Ectodermal cell (in vitro differentiated cells): ENCODE results near the gene KMT5B.

ENCODE experiments used
- H3K27ac ChIP-seq: 2 replicates; pipeline ENCODE4 v1.7.0; 2013; ENCODE audit warnings: mild to moderate bottlenecking, low read depth, low read length; ENCODE audit not compliant: insufficient read depth, poor library complexity, severe bottlenecking
- H3K27me3 ChIP-seq: 2 replicates; pipeline ENCODE4 v1.7.0; 2013; ENCODE audit warnings: mild to moderate bottlenecking, low read length; ENCODE audit not compliant: insufficient read depth, control insufficient read depth, poor library complexity, severe bottlenecking
- H3K36me3 ChIP-seq: one replicate; pipeline ENCODE4 v1.7.0; 2013; ENCODE audit warnings: low read length; ENCODE audit not compliant: control insufficient read depth, insufficient read depth
- H3K4me1 ChIP-seq: one replicate; pipeline ENCODE4 v1.7.0; 2013; ENCODE audit warnings: low read length; ENCODE audit not compliant: control insufficient read depth, insufficient read depth
- H3K4me3 ChIP-seq: 2 replicates; pipeline ENCODE4 v1.7.0; 2013; ENCODE audit warnings: low read depth, low read length, control low read depth; ENCODE audit not compliant: insufficient read depth
- H3K9me3 ChIP-seq: 2 replicates; pipeline ENCODE4 v1.7.0; 2013; ENCODE audit warnings: mild to moderate bottlenecking, low read length, moderate library complexity; ENCODE audit not compliant: control insufficient read depth
- whole genome bisulfite sequencing, 2 experiments: methylation state at CpG; one replicate each; pipeline ENCODE4 v1.1.7; 2013; ENCODE audit warnings: missing lambda C conversion rate in 2 of 2; 5-methylcytosine and 5-hydroxymethylcytosine counted together

KMT5B gene

DNA sequence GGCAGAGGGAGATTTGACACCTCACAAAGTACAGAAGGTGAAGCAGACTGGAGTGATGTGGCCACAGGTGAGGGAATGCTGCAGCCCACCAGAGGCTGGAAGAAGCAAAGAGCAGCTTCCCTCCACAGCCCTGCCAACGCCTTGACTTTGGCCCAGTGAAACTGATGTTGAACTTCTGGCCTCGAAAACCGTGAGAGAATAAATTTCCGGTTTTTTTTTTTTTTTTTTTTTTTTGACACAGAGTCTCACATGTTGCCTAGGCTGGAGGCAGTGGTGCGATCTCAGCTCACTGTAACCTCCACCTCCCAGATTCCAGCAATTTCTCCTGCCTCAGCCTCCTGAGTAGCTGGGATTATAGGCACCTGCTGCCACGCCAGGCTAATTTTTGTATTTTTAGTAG, 8.7 kb downstream of the KMT5B start:
- H3K9me3 ChIP-seq: no peaks in the 10 kb centered on the region
- H3K27me3 ChIP-seq: no peaks in the 10 kb centered on the region
- peaks cover 3% of the 10 kb centered on the region for H3K4me1 ChIP-seq
- 92 to 94% methylated on average over 6 of the region's 6 CpGs for WGBS, 2 experiments
- no peaks in the 10 kb centered on the region for H3K36me3 ChIP-seq
- no peak overlapping the region for H3K27ac ChIP-seq
- H3K4me3 ChIP-seq: no peak overlapping the region

DNA sequence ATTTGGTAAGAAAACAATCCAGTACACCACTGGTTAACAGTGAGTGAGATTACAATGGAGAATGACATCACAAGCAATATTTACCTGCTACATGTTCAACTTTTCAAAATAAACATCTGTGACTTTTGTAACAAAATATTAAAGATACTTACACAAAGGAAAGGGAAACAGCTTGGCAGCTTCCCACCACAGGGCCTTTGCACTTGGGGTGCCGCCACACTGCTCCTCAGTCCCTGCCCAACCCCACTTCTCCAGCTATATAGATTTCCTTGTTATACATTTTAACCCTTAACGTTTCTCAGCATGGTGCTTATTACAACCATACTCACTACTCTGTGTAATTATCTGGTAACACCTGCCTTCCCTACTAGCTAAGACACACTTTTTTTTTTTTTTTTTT, 10.9 kb downstream of the KMT5B start:
- Histone ChIP-seq H3K9me3 (no peaks in the 10 kb centered on the region), H3K27me3 (no peaks in the 10 kb centered on the region), H3K36me3 (no peaks in the 10 kb centered on the region), H3K27ac (no peak overlapping the region), H3K4me1 (peaks cover 3% of the 10 kb centered on the region), H3K4me3 (no peak overlapping the region)
- WGBS, 2 experiments: 90 to 94% methylated on average over 2 of the region's 2 CpGs

DNA sequence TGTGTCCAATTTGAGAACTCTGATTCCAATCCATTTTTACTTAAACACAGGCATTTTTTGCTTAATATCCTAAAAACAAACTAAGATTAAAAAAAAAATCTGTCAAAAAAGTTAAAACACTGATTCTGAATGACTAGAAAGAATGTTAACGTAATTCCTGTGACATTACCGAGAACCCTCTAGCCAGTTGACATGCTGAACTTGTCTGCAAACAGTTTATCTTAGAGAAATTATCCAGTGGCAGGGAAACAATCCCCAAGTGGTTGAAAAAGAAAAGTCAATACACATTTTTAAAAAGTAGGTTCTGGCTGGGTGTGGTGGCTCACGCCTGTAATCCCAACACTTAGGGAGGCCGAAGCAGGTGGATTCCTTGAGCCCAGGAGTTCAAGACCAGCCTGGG, 11.6 kb downstream of the KMT5B start:
- 93 to 97% methylated on average over 4 of the region's 4 CpGs for WGBS, 2 experiments
- H3K4me3 ChIP-seq: no peak overlapping the region
- H3K4me1 ChIP-seq: peaks cover 3% of the 10 kb centered on the region
- no peaks in the 10 kb centered on the region for H3K36me3 ChIP-seq
- H3K27me3 ChIP-seq: no peaks in the 10 kb centered on the region
- H3K27ac ChIP-seq: no peak overlapping the region
- no peaks in the 10 kb centered on the region for H3K9me3 ChIP-seq

DNA sequence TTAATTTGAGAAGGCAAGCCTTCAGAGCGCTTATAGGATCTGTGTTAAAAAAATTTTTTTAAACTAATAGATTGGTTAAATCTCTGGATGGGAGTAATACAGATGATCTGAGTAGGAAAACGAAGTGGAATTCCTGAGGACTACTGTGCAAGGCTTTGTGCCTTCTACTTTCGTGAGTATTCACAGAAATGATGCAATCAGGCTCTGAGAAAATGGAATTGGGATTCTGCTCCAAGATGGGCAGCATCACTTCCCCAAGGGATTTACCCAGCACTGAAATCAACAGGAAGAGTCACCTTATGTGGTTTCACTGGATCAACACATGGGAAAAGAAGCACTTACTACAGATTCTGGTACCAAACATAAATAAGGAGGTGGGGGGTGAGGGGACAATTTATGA, 12.5 kb downstream of the KMT5B start:
- no peak overlapping the region for H3K4me3 ChIP-seq
- no peak overlapping the region for H3K27ac ChIP-seq
- 92 to 96% methylated on average over 3 of the region's 3 CpGs for WGBS, 2 experiments

DNA sequence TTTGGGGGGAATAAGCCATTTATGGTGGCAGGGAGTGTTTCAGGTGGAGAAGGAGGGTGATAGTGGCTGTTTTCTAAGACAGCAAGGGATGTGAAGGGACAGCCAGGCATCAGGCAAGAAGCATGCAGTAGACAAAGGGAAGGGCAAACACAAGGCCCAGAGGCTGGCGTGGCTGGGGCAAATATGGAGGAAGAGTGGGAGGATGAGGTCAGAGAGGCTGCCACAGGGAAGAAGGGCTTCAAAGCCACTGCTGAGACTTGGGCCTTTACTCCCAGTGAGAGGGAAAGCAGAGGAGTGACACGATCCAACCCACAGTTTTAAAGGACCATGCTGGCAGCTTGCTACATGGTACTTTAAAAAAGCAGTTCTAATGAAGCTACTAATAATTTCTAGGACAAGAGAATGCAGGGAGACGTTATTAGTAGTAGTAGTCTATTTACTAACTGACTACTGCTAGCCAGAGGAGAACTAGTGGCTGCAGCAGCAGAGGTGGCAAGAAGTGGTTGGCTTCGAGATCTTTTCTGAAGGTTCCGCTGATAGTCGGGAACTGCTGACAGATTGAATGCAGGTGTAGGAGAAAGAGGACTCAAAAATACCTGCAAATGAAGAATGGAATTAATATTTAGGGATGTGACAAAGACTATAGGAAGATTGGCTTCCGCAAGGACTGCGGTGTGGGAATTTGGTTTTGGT, 13.7 kb downstream of the KMT5B start:
- no peaks in the 10 kb centered on the region for H3K9me3 ChIP-seq
- H3K27ac ChIP-seq: no peak overlapping the region
- WGBS, 2 experiments: 91 to 93% methylated on average over 8 of the region's 8 CpGs
- no peaks in the 10 kb centered on the region for H3K36me3 ChIP-seq
- H3K4me1 ChIP-seq: peaks cover 3% of the 10 kb centered on the region
- no peak overlapping the region for H3K4me3 ChIP-seq
- H3K27me3 ChIP-seq: no peaks in the 10 kb centered on the region

More for the DNA sequence above, 12.5 kb downstream of the KMT5B start:
- H3K36me3 ChIP-seq: no peaks in the 10 kb centered on the region
- peaks cover 3% of the 10 kb centered on the region for H3K4me1 ChIP-seq
- H3K9me3 ChIP-seq: no peaks in the 10 kb centered on the region
- no peaks in the 10 kb centered on the region for H3K27me3 ChIP-seq

DNA sequence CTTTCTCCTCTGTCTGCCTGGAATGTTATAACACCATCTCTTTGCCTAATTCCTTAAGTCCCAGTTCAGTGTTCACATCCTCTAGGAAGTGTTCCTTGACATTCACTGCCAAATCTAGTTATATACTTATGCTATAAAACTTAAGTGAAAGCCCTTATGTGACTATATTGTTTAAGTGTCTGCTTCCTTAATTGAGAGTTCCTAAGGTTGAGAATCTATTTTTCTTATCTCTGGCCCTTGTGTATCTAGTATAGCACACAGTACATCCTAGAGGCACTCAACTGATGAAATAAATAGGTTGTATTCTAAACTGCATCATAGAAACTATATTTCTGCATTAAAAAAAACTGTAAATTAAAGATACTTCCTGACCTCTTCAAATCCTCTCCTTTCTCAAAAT, 16.9 kb downstream of the KMT5B start:
- no peaks in the 10 kb centered on the region for H3K27me3 ChIP-seq
- H3K27ac ChIP-seq: no peak overlapping the region
- H3K36me3 ChIP-seq: no peaks in the 10 kb centered on the region
- H3K4me3 ChIP-seq: no peak overlapping the region
- H3K4me1 ChIP-seq: peaks cover 3% of the 10 kb centered on the region
- no peaks in the 10 kb centered on the region for H3K9me3 ChIP-seq

DNA sequence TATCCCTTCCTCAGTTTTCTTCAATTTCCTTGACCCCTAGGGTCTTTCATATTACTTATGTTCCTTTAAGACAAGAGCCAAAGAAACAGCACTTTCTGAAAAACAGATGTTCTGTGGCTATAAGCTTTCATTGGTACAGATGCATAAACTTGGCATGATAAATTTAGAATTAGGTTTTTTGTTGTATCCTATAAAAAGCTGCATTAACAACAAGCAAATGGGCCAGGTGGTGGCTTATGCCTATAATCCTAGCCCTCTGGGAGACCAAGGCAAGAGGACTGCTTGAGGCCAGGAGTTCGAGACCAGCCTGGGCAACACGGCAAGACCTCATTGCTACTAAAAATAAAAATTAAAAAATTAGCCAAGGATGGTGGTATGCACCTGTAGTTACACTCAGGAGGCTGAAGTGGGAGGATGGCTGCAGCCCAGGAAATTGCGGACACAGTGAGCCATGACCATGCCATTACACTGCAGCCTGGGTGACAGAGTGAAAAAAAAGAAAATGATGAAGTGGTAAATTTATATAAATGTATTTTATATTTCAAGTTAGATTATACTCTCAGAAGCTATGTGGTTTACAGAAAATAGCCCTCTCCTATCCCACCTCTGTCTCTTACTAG, 18.3 kb downstream of the KMT5B start:
- Histone ChIP-seq H3K36me3 (no peaks in the 10 kb centered on the region), H3K27me3 (no peaks in the 10 kb centered on the region), H3K4me1 (no peaks in the 10 kb centered on the region), H3K27ac (no peak overlapping the region), H3K9me3 (no peaks in the 10 kb centered on the region), H3K4me3 (no peak overlapping the region)
- 96 to 100% methylated on average over 3 of the region's 3 CpGs for WGBS, 2 experiments

DNA sequence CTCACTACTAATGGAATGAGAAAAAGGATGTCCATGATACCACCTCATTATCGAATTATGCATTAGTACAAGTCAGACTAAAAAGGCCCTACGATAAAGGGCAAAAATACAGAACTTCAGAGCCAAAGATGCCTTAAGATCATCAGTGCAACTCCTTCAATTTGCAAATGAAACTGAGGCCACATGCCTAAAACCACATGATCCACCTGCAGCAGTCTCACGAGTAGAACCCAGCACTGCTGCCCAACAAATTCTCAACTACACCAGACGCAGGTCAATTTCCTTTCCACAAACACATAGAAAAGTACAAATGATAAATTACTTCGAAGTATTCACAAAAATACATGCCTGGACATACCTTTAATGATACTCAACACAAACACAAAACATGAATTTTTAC, 20.1 kb downstream of the KMT5B start:
- H3K9me3 ChIP-seq: no peaks in the 10 kb centered on the region
- H3K4me1 ChIP-seq: no peaks in the 10 kb centered on the region
- no peaks in the 10 kb centered on the region for H3K36me3 ChIP-seq
- no peak overlapping the region for H3K27ac ChIP-seq
- 88 to 89% methylated on average over 5 of the region's 5 CpGs for WGBS, 2 experiments
- no peaks in the 10 kb centered on the region for H3K27me3 ChIP-seq
- no peak overlapping the region for H3K4me3 ChIP-seq

DNA sequence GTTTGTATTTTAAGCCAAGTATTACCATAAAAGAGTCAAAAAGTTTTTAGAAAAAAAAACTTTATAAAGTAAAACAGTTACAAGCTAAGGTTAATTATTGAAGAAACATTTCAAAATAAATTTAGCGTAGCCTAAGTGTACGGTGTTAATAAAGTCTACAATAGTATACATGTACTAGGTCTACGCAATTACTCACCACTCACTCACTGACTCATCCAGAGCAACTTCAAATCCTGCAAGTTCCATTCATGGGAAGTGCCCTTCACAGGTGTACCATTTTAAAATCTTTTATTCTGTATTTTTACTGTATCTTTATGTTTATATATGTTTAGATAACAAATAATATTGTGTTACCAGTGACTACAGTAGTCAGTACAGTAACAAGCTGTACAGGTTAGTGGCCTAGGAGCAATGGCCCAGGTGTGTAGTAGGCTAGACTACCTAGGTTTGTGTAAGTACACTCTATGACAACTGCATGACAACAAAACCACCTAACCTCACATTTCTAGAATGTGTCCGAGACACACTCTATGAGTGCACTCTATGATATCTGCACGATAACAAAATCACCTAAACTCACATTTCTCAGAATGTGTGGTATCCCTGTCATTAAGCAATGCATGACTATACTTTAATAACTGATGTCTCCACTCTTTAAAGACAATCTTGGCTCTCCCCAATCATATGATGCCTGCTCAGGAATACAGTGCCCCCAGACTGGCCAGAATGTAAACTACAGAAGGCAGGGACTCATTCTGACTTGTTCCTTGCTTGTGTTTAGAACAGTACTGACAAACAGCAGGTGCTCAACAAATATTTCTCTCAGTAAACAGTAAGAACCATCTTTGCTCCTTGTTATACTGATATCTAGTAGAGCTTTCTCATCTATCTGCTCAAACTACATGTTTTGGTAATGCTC, 21.2 kb downstream of the KMT5B start:
- Histone ChIP-seq H3K27ac (no peak overlapping the region), H3K4me1 (no peaks in the 10 kb centered on the region), H3K27me3 (no peaks in the 10 kb centered on the region), H3K4me3 (no peak overlapping the region), H3K9me3 (no peaks in the 10 kb centered on the region), H3K36me3 (peaks cover 5% of the 10 kb centered on the region)
- 93 to 95% methylated on average over 2 to 5 of the region's 5 CpGs for WGBS, 2 experiments

DNA sequence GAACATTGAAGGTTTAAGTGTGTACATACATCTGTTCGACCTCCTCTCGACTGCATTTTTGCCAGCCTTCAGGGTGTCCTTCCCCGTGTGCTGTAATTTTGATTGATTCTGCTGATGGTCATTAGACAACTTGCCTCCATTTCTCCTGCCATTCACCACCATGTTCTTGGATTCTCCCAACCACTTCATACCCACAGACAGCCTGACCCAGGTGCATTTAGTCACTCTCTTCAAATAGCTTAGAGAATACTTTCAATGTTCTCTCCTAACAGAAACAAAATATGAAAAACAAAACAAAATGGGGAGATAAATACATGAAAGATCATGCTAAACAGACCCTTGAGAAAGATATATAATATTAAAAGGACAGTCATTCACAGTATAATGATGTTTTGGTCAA, 23.2 kb downstream of the KMT5B start:
- H3K9me3 ChIP-seq: no peaks in the 10 kb centered on the region
- WGBS, 2 experiments: 93 to 95% methylated on average over 3 of the region's 3 CpGs

More for the DNA sequence above, 23.2 kb downstream of the KMT5B start:
- H3K4me1 ChIP-seq: no peaks in the 10 kb centered on the region
- H3K4me3 ChIP-seq: no peak overlapping the region
- H3K27me3 ChIP-seq: no peaks in the 10 kb centered on the region
- no peak overlapping the region for H3K27ac ChIP-seq
- H3K36me3 ChIP-seq: peaks cover 18% of the 10 kb centered on the region
